ENCODE results near the gene ADTRP. TPM values are rescaled to one million over a fixed set of nuclear protein-coding genes. Genes with fewer than 3 reads are reported as not detected.
A peak's percentile ranks its signal among the peaks of the same experiment; 100 is the strongest.

ADTRP gene
- total and polyA plus RNA-seq, 4 donors: 0.82 to 7.4 (median 1.2) TPM

DNA sequence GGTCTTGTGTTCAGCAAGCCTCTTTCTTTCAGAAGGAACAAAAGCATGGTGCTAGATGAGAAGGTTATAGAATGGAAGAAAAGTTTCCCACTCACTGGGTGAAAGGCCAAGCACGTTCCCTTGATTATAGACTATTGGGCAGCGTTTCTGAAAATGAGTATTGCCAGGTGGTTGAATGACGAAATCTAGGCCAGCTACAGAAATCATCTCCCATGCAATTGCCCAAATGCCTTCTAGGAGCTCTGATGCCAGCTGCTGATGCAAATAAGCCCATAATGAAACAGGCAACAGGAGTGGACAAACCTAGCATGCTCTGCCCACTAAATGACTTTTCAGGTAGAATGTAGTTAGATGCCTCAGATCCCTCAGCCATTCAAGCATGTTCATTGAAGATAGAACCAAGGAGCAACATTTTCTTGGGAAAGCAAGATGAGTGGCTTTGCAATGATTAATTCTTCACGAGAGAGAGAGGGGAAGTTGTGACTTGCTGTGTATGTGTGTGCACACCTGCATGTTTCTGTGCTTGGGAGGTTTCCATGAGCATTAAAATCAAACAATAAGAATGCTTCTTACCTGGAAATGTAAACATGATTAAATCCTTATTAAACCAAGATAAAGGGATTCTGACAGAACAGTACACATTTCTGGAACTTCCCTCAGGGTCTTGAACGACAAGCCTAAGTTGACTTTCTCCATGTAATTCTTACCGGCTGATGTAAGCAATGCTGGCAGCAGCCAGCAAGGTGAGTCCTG is 43.6 kb downstream of the ADTRP start:
- DNase-seq (no peak), ATAC-seq (ENCODE audit: low FRiP score) (no peak)
- Histone ChIP-seq H3K36me3 (ENCODE audit: control insufficient read depth in 1 of 2, insufficient read depth in 2 of 2, low read length in 1 of 2) (no peaks in the 10 kb centered on the region), H3K27me3 (ENCODE audit: control insufficient read depth in 1 of 2, insufficient read depth in 2 of 2, low read length in 1 of 2) (no peaks in the 10 kb centered on the region), H3K4me3 (ENCODE audit: low read length in 2 of 2) (no peak overlapping the region), H3K4me1 (ENCODE audit: control insufficient read depth in 1 of 2, insufficient read depth in 2 of 2, low read length in 2 of 2) (no peaks in the 10 kb centered on the region), H3K9me3 (ENCODE audit: control insufficient read depth, low read length) (no peaks in the 10 kb centered on the region), H3K27ac (ENCODE audit: low read depth in 1 of 2, low read length in 2 of 2) (no peak overlapping the region)
- 93 to 95% methylated on average over 6 of the region's 6 CpGs for WGBS, 2 donors
- intact Hi-C loops (cut with DNase I): loop anchor here in 1 of 2 donors (5.0 kb wide), 1 partner anchor 32 kb away; no protein-coding TSS in a partner anchor

DNA sequence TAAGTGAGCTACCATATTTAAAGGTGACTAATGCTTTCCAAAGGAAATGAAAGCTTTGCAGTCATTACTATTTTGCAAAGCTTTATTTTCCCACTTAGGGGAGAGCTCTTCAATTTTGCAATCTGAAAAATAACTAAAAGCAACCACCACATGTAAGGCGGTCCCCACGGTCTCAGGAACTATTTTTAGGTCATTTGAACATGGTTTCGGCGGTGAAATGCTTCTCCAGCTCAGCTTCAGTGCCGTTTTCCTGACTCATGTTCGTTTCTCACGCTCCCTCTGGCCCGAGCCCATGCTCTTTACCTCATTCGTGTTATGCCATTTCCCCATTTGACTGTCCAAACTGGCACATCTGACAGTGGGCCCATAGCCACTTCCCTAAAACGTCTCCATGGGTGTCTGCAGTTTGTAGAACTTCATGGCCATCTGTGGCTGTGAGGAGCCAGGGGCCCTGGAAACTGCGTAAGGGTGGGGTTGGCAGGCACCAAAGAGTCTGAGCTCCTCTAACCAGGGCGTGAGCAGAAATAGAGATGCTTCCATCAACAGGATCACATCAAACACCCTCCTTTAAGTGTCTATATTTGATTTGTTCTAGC is 46.5 kb downstream of the ADTRP start:
- H3K4me3 ChIP-seq (ENCODE audit: low read length in 2 of 2): no peak overlapping the region
- DNase-seq (peak; percentile 90 to 93), ATAC-seq (ENCODE audit: low FRiP score) (peak; percentile 88)
- H3K9me3 ChIP-seq (ENCODE audit: control insufficient read depth, low read length): no peaks in the 10 kb centered on the region
- H3K27me3 ChIP-seq (ENCODE audit: control insufficient read depth in 1 of 2, insufficient read depth in 2 of 2, low read length in 1 of 2): no peaks in the 10 kb centered on the region
- WGBS, 2 donors: 6 to 17% methylated on average over 12 of the region's 12 CpGs
- H3K27ac ChIP-seq (ENCODE audit: low read depth in 1 of 2, low read length in 2 of 2): peak overlapping the region; percentile 80 to 87
- intact Hi-C loops (cut with DNase I): loop anchor here in 1 of 2 donors (5.0 kb wide), 1 partner anchor 35 kb away; no protein-coding TSS in a partner anchor
- H3K4me1 ChIP-seq (ENCODE audit: control insufficient read depth in 1 of 2, insufficient read depth in 2 of 2, low read length in 2 of 2): no peaks in the 10 kb centered on the region
- H3K36me3 ChIP-seq (ENCODE audit: control insufficient read depth in 1 of 2, insufficient read depth in 2 of 2, low read length in 1 of 2): no peaks in the 10 kb centered on the region

DNA sequence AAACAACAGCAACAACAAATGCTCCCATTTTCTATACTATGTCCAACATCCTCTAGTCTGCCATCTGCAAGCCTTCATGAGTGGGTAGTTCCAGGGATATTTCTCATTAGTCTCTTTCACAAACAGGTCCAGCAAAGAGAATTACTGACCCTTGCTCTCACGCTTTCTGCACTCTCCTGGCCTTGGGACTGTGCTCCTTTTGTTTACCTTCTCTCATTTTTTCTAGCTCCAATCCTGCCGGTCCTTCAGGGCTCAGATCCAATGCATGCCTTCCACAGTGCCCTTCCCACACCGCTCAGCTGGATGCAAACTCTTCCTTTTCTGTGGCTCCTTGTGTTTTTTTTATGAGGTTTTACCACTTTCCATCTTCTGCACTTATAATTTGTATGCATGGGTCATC is 47.2 kb downstream of the ADTRP start:
- peak overlapping the region in 1 of 2 donors; percentile 63 for H3K27ac ChIP-seq (ENCODE audit: low read depth in 1 of 2, low read length in 2 of 2)
- ATAC-seq (ENCODE audit: low FRiP score) (no peak), DNase-seq (no peak)
- H3K27me3 ChIP-seq (ENCODE audit: control insufficient read depth in 1 of 2, insufficient read depth in 2 of 2, low read length in 1 of 2): no peaks in the 10 kb centered on the region
- no peaks in the 10 kb centered on the region for H3K4me1 ChIP-seq (ENCODE audit: control insufficient read depth in 1 of 2, insufficient read depth in 2 of 2, low read length in 2 of 2)
- intact Hi-C loops (cut with DNase I): loop anchor here in 1 of 2 donors (5.0 kb wide), 1 partner anchor 36 kb away; no protein-coding TSS in a partner anchor
- H3K36me3 ChIP-seq (ENCODE audit: control insufficient read depth in 1 of 2, insufficient read depth in 2 of 2, low read length in 1 of 2): no peaks in the 10 kb centered on the region
- 10 to 13% methylated on average over 3 of the region's 3 CpGs for WGBS, 2 donors
- H3K9me3 ChIP-seq (ENCODE audit: control insufficient read depth, low read length): no peaks in the 10 kb centered on the region
- no peak overlapping the region for H3K4me3 ChIP-seq (ENCODE audit: low read length in 2 of 2)

DNA sequence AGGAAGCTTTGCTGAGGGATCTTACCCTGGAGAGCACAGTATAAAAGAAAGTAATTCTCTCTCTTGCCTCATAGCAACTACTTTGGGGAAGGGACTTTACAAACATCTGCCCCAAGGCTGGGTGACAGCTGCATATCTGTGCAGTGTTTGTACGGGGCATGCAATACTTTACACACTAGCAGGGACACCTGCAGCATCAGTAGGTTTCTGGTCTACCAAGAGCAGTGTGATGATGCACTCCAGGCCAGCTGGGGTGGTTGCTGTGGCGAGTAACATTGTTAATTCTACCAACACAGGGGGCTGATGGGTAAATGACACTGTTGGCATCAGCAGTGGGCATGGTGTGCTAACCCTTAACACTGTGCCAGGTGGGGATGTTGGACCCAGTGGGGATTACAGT is 48.0 kb downstream of the ADTRP start:
- Histone ChIP-seq H3K4me3 (ENCODE audit: low read length in 2 of 2) (no peak overlapping the region), H3K4me1 (ENCODE audit: control insufficient read depth in 1 of 2, insufficient read depth in 2 of 2, low read length in 2 of 2) (no peaks in the 10 kb centered on the region), H3K27me3 (ENCODE audit: control insufficient read depth in 1 of 2, insufficient read depth in 2 of 2, low read length in 1 of 2) (no peaks in the 10 kb centered on the region), H3K36me3 (ENCODE audit: control insufficient read depth in 1 of 2, insufficient read depth in 2 of 2, low read length in 1 of 2) (no peaks in the 10 kb centered on the region), H3K27ac (ENCODE audit: low read depth in 1 of 2, low read length in 2 of 2) (no peak overlapping the region), H3K9me3 (ENCODE audit: control insufficient read depth, low read length) (no peaks in the 10 kb centered on the region)
- DNase-seq (no peak), ATAC-seq (ENCODE audit: low FRiP score) (no peak)
- intact Hi-C loops (cut with DNase I): loop anchor here in 1 of 2 donors (5.0 kb wide), 1 partner anchor 37 kb away; no protein-coding TSS in a partner anchor
- 86 to 90% methylated on average over 2 of the region's 2 CpGs for WGBS, 2 donors

DNA sequence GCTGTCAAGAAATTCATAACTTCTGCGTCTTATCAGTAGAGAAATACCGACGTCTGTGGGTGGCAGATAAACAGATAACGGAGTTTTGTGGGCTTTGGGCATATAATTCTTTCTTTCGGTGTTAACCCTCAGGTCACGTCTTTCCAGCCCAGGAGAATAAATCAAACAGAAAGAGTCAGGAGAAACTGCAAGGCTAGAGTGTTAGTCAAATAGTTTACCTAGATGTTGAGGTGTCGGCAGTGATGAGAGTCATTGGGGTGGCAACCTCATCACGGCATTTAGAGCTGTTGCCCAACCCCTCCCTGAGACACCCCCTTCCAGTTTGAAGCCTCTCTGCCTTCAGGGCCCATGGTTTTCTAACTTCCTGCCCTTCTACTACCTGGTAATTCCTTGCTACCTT is 49.5 kb downstream of the ADTRP start:
- Histone ChIP-seq H3K27ac (ENCODE audit: low read depth in 1 of 2, low read length in 2 of 2) (no peak overlapping the region), H3K4me1 (ENCODE audit: control insufficient read depth in 1 of 2, insufficient read depth in 2 of 2, low read length in 2 of 2) (no peaks in the 10 kb centered on the region), H3K9me3 (ENCODE audit: control insufficient read depth, low read length) (no peaks in the 10 kb centered on the region), H3K4me3 (ENCODE audit: low read length in 2 of 2) (no peak overlapping the region), H3K27me3 (ENCODE audit: control insufficient read depth in 1 of 2, insufficient read depth in 2 of 2, low read length in 1 of 2) (no peaks in the 10 kb centered on the region), H3K36me3 (ENCODE audit: control insufficient read depth in 1 of 2, insufficient read depth in 2 of 2, low read length in 1 of 2) (no peaks in the 10 kb centered on the region)
- DNase-seq (no peak), ATAC-seq (ENCODE audit: low FRiP score) (no peak)
- WGBS, 2 donors: 66 to 69% methylated on average over 8 of the region's 8 CpGs
- intact Hi-C loops (cut with DNase I): no loop called here

DNA sequence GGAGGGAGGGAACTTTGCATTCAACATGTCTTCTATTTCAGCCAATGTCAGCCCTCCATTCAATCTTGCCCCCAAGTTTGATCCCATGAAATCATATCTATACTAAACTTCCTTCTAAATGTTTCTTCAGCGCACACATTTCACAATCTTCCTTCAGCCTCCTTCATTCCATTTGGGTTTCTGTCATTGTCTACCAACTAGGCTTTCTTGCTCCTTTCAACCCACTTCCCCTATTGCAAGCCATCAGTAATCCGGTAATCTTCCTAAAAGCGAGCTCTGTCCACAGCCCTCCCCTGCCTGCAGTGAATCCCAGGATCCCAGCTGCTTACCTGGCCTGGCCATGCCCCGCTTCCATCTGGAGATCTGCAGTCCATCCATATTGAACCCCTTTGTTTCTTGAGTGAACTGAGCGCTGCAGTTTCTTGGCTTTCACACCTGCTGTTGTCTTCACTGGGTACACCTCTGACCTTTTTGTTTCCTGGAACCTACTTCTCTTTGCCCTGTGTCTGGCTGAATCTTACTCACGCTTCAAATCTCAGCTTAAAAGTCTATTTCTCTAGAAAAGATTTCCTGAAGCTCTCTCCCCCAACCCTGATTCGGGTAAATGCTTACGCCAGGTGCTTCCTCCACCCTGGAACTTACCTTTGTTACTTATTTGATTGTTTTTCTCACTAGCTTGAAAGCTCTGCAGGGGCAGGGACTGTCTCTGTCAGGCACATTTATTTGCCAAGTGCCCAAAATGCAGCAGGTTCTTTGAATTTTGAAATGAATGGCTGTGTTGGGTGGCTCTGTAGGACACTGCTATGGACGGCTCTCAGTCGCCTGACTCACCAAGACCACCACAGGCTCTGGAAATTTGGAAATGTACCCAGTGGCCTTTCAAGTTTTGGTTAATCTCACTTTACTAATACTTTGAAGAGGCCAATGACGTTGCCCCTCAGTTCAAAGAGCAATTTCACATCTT is 50.3 kb downstream of the ADTRP start:
- Histone ChIP-seq H3K4me3 (ENCODE audit: low read length in 2 of 2) (no peak overlapping the region), H3K27me3 (ENCODE audit: control insufficient read depth in 1 of 2, insufficient read depth in 2 of 2, low read length in 1 of 2) (no peaks in the 10 kb centered on the region), H3K4me1 (ENCODE audit: control insufficient read depth in 1 of 2, insufficient read depth in 2 of 2, low read length in 2 of 2) (no peaks in the 10 kb centered on the region), H3K9me3 (ENCODE audit: control insufficient read depth, low read length) (no peaks in the 10 kb centered on the region), H3K27ac (ENCODE audit: low read depth in 1 of 2, low read length in 2 of 2) (no peak overlapping the region), H3K36me3 (ENCODE audit: control insufficient read depth in 1 of 2, insufficient read depth in 2 of 2, low read length in 1 of 2) (no peaks in the 10 kb centered on the region)
- no peak for ATAC-seq (ENCODE audit: low FRiP score)
- 94% methylated on average over 11 of the region's 11 CpGs for WGBS, 2 donors
- DNase-seq: no peak
- intact Hi-C loops (cut with DNase I): no loop called here

DNA sequence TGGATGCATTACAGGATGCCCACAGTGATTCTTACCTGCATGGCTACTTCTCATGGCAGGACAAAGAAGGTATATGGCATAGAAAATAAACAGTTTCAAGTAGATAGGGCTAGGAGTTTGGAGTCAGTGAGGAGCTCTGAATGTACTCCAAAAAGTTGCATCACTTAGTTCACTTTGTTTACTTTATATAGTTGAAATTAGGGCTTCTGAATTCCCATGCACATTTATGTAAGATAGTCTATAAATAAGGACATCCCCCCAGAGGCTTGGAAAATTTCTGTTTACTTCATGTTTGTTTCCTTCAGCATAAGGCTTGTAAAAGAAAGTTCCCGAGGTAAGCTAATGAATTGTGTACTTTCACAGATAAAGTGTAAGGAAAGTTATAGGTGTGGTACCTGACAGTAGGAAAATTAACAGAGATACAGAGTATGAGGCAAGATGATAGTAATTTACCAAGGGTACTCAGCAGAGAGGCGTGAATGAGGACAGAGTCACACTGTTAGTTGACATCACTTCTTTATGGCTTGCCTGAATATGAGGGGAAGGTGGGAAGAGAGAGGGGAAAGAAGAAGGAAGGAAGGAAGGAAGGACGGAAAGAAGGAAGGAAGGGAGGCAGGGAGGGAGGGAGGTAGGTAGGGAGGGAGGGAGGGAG is 51.1 kb downstream of the ADTRP start:
- no peak for ATAC-seq (ENCODE audit: low FRiP score)
- DNase-seq: no peak
- H3K9me3 ChIP-seq (ENCODE audit: control insufficient read depth, low read length): no peaks in the 10 kb centered on the region
- intact Hi-C loops (cut with DNase I): no loop called here
- no peaks in the 10 kb centered on the region for H3K27me3 ChIP-seq (ENCODE audit: control insufficient read depth in 1 of 2, insufficient read depth in 2 of 2, low read length in 1 of 2)
- no peak overlapping the region for H3K4me3 ChIP-seq (ENCODE audit: low read length in 2 of 2)
- H3K36me3 ChIP-seq (ENCODE audit: control insufficient read depth in 1 of 2, insufficient read depth in 2 of 2, low read length in 1 of 2): no peaks in the 10 kb centered on the region
- H3K27ac ChIP-seq (ENCODE audit: low read depth in 1 of 2, low read length in 2 of 2): no peak overlapping the region
- no peaks in the 10 kb centered on the region for H3K4me1 ChIP-seq (ENCODE audit: control insufficient read depth in 1 of 2, insufficient read depth in 2 of 2, low read length in 2 of 2)
- WGBS, 2 donors: 90 to 92% methylated on average over 3 of the region's 3 CpGs

DNA sequence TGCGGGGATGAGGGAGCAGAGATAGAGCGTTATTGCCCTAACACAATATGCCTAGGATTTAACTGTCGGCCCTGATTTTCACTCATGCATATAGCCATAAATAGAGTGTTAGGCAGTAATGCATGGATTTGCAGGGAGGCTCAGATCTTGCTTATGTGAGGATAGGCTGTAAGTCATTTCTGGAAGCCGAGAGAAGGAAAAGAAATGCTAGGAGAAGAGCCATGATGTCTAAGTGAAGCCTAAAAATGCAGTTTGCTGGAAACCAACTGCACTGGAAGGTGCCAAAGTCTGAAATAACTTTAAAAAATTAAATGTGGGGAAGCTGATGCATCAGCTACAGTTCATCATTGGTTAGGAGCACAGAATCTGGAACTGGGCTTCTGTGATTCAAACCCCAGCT is 54.3 kb downstream of the ADTRP start:
- Histone ChIP-seq H3K9me3 (ENCODE audit: control insufficient read depth, low read length) (no peaks in the 10 kb centered on the region), H3K4me1 (ENCODE audit: control insufficient read depth in 1 of 2, insufficient read depth in 2 of 2, low read length in 2 of 2) (no peaks in the 10 kb centered on the region), H3K4me3 (ENCODE audit: low read length in 2 of 2) (no peak overlapping the region), H3K36me3 (ENCODE audit: control insufficient read depth in 1 of 2, insufficient read depth in 2 of 2, low read length in 1 of 2) (no peaks in the 10 kb centered on the region), H3K27ac (ENCODE audit: low read depth in 1 of 2, low read length in 2 of 2) (no peak overlapping the region), H3K27me3 (ENCODE audit: control insufficient read depth in 1 of 2, insufficient read depth in 2 of 2, low read length in 1 of 2) (no peaks in the 10 kb centered on the region)
- no peak for DNase-seq
- ATAC-seq (ENCODE audit: low FRiP score): no peak
- intact Hi-C loops (cut with DNase I): no loop called here
- 86 to 91% methylated on average over 4 of the region's 4 CpGs for WGBS, 2 donors
